K562 (cell line): ENCODE measurements around the gene SLC24A3.

Experiments used
- CTCF ChIP-seq, 3 experiments: IDR thresholded peaks in 2 of 3; conservative IDR thresholded peaks in 1 of 3; 2 replicates each; pipeline ENCODE4 v1.5.1; 2011 to 2012; ENCODE audit warnings: low read length in 3 of 3, mild to moderate bottlenecking in 3 of 3, control low read depth in 2 of 3, improper control_type of control experiment in 1 of 3, inconsistent platforms in 1 of 3, low read depth in 1 of 3, mixed read lengths in 1 of 3, moderate library complexity in 1 of 3; ENCODE audit not compliant: insufficient read depth in 2 of 3
- HDAC6 ChIP-seq: IDR thresholded peaks from 2 replicates; pipeline ENCODE4 v1.6.1; 2012; ENCODE audit warnings: low read depth, mild to moderate bottlenecking, control low read depth, inconsistent platforms, low read length, moderate library complexity
- KDM1A ChIP-seq, 2 experiments: fragments of 450-650 bp; IDR thresholded peaks; 2 replicates each; pipeline ENCODE4 v1.6.1; 2016; ENCODE audit warnings: mild to moderate bottlenecking in 2 of 2
- NFIC ChIP-seq: fragments of 450-650 bp; IDR thresholded peaks from 2 replicates; pipeline ENCODE4 v1.6.1; 2017; ENCODE audit warnings: mild to moderate bottlenecking, inconsistent platforms
- POLR2AphosphoS2 ChIP-seq: IDR thresholded peaks from 2 replicates; pipeline ENCODE4 v1.6.1; 2012; ENCODE audit warnings: low read length, improper control_type of control experiment
- SMAD1 ChIP-seq: fragments of 150-350 bp; IDR thresholded peaks from 2 replicates; pipeline ENCODE4 v1.6.1; 2014; ENCODE audit warnings: low read length, low read depth; ENCODE audit not compliant: partially characterized antibody
- TBL1XR1 ChIP-seq, 2 experiments: IDR thresholded peaks; 2 replicates each; pipeline ENCODE4 v1.6.1; 2012; ENCODE audit warnings: improper control_type of control experiment in 2 of 2, low read length in 2 of 2, mild to moderate bottlenecking in 1 of 2

- TF ChIP-seq TBL1XR1 (IDR thresholded peaks at IDR 0.05; ENCODE audit: low read length in 2 of 2) (no peak), HDAC6 (no peak), CTCF (IDR thresholded peaks at IDR 0.05 in 2 of 3, conservative IDR thresholded peaks at IDR 0.05 in 1 of 3; ENCODE audit: insufficient read depth in 2 of 3, low read depth in 1 of 3, low read length in 3 of 3) (no peak), NFIC (no peak), POLR2AphosphoS2 (no peak), KDM1A (IDR thresholded peaks at IDR 0.05) (no peak), SMAD1 (no peak)
These were observed 31.8 kb downstream of the SLC24A3 start for GRCh38 chr20:19244291-19244690.
